M059J (cell line): ENCODE measurements around the gene GFAP. TPM values are rescaled to one million over a fixed set of nuclear protein-coding genes. Genes with fewer than 3 reads are reported as not detected.

Experiments used
- DNase-seq: peaks from one replicate; pipeline ENCODE4 v3.0.0-alpha.2; 2012; ENCODE audit warnings: low read depth
- total RNA-seq: library from RNA; depleted of rRNA; stranded (reverse); fragments of >200 nt; shearing (Covaris generic); gene quantifications from 2 replicates; pipeline ENCODE4 v1.2.3, GENCODE V29; 2014; rRNA removed

The GFAP gene
- total RNA-seq, 1 experiment from 2014 or later, result not detected

DNA sequence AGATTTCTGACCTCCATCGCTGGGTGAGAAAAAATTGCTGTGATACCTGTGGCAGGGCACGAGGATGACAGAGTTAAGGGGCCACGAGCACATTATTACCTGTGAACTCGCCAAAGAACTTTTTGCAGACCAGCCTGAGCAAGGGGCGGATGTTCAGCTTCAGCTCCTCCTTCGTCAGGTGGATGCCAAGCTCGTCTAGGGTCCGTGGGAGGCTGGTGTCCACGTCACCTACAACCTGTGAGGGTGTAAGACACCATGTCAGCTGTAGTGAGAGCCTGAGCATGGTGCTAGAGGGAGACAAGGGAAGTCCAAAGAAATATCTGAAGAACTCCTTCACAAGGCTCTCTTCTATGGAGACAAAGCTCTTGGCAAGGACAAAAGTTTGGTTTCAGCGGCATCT is 50.5 kb downstream of the GFAP start:
- no peak for DNase-seq

- no peak for DNase-seq
Observed at GRCh38 chr17:44863061-44863918, 52.0 kb downstream of the GFAP start.

GRCh38 chr17:44862278-44862914 is 52.9 kb downstream of the GFAP start:
- no peak for DNase-seq

- no peak for DNase-seq
Observed at GRCh38 chr17:44859701-44860100, 55.6 kb downstream of the GFAP start.

- DNase-seq, result no peak
Observed at GRCh38 chr17:44854192-44854591, 61.1 kb downstream of the GFAP start.

Other genes with a start within 250 kb of the GFAP start
- gene CCDC43, start 225.7 kb downstream of the GFAP start, total RNA-seq, result 23.5 and 26.1 TPM in 2 replicates
- gene DBF4B, start 206.8 kb downstream of the GFAP start, total RNA-seq, result 9.2 and 17.1 TPM in 2 replicates
- gene ADAM11, start 156.5 kb downstream of the GFAP start, total RNA-seq, result 0.12 TPM in 1 of 2 replicates, not detected in the other
- 7.6 and 19.5 TPM in 2 replicates for gene GJC1, start 85.2 kb downstream of the GFAP start, total RNA-seq
- not detected in 2 replicates for gene HIGD1B, start 67.6 kb downstream of the GFAP start, total RNA-seq
- 131 and 157 TPM in 2 replicates for gene EFTUD2, start 16.1 kb downstream of the GFAP start, total RNA-seq
- 4.9 and 10.6 TPM in 2 replicates for gene KIF18B, start 32.3 kb upstream of the GFAP start, total RNA-seq
- 14.7 and 21.4 TPM in 2 replicates for gene C1QL1, start 52.8 kb upstream of the GFAP start, total RNA-seq
- 19.2 and 22.2 TPM in 2 replicates for gene DCAKD, start 136.1 kb upstream of the GFAP start, total RNA-seq
- 83.4 and 95.0 TPM in 2 replicates for gene NMT1, start 145.8 kb upstream of the GFAP start, total RNA-seq
- 31.2 and 36.3 TPM in 2 replicates for gene PLCD3, start 217.0 kb upstream of the GFAP start, total RNA-seq
- 1.5 and 3.7 TPM in 2 replicates for gene ACBD4, start 220.2 kb upstream of the GFAP start, total RNA-seq
- gene HEXIM1, start 233.0 kb upstream of the GFAP start, total RNA-seq, result 3.4 and 8.0 TPM in 2 replicates
- 3.2 and 7.0 TPM in 2 replicates for gene HEXIM2, start 246.4 kb upstream of the GFAP start, total RNA-seq